ENCODE measurements around the gene POPDC2.
"Not testable (repeated sequence)": the region's sequence is repeated elsewhere in the genome, so short reads cannot be mapped to it uniquely, and the experiment has no call there.

The POPDC2 gene

DNA sequence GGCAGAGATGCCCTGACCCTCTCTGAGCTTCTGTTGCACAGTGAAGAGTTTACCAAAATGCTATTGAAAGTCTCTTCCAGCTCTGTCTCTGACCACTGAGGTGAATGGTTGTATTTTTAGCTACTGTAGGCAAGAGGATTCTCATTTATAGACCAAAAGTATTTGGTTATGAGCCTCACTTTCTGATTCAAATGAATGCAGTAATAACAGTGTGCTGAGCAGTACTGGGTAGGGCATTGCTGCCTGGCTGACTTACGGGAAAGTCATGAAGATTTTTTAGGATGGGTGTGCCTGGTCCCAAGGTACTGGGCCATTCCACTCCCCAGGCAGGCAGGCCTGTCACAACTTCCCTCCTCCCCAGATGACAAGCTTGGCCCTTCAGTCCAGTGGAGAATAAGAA is 47.2 kb downstream of the POPDC2 start:
- DNase-seq (ENCODE audit: low read depth) = no peak

DNA sequence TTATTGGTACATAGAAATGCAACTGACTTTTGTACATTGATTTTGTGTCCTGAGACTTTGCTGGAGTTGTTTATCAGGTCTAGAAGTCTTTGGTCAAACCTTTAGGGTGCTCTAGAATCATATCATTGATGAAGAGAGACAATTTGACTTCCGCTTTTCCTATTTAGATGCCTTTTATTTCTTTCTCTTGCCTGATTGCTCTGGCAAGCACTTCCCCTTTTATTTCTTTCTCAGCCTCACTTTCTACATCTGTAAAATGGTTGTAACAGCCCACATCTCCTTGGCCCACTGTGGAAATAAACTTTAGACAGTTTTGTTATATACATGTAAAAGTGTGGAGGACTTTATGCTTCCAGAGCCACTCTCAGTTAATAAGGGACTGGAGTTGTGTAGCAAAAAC is 48.7 kb downstream of the POPDC2 start:
- no peak for DNase-seq (ENCODE audit: low read depth)

DNA sequence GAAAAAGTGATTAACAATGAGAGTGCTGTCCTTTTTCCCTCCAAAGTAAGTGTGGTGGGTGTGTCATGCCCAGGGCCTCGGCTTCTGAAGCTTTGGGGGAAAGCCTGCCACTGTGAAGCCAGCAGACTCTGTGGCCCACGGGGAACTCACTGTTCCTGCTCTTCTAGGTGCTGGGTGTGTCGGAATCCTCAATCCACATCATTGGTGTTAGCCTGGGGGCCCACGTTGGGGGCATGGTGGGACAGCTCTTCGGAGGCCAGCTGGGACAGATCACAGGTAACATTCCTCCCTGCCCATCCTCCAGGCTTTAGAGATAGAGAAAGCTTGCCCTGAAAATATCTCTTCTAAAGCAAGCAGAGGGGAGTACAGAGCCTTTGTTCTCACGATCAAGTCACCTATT is 51.1 kb downstream of the POPDC2 start:
- DNase-seq (ENCODE audit: low read depth) = no peak

DNA sequence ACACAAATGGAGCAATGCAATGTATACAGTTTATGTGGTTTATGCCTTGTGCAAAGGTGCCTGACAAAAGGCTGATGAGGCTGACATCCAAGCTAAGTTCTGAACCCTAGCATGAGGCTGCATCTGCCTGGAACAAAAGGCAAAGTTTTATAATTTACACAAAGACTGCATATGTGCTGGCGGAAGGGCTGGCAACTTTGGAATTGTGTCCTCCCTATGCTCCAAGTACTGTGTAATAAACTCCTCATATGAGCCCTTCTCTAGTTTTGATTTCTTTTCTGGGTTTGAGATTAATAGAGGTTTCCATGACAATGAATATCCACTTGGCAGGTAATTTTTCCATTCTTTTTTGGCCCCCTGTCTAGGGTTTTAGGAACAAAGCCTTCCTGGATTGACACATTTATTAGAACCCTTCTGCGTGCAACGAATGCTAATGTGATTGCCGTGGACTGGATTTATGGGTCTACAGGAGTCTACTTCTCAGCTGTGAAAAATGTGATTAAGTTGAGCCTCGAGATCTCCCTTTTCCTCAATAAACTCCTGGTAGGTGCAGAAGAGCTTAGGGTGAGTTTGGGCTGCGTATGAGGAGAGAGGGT is 51.9 kb downstream of the POPDC2 start:
- DNase-seq (ENCODE audit: low read depth) = no peak

DNA sequence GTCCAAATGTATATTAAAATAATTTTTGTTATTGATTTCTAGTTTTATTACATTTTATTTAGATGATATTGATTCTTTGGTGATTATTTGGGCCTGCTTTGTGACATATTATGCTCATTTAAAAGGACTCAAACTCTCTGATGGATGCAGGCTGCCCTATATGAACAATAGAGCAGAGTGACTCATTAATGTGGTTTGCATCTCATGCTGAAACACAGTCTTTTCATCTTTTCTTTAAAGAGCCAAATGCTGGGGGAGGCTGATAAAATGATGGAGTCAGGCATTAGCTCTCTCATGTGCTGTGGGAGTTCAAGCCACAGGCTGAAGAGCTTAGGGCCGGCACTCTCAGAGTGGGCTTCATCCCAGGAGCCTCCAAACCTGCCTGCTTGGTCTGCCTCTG is 55.5 kb downstream of the POPDC2 start:
- DNase-seq (ENCODE audit: low read depth) = no peak

DNA sequence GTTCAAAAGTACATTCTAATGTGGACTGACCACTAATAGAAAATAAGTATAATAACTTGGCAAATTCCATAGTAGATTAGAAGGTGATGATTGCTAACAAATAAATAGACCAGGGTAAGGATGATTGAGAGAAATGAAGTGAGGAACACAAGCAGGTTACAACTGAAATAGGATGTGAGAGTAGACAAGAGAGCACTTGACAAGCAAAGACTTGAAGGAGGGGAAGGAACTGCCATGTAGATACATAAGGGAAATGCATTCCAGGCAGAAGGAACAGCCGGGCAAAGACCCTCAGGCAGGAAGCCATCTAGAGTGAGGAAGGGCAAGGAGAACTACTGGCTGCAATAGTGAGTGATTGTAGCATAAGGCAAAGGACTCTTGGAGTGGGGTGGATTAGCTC is 57.7 kb downstream of the POPDC2 start:
- no peak for DNase-seq (ENCODE audit: low read depth)

DNA sequence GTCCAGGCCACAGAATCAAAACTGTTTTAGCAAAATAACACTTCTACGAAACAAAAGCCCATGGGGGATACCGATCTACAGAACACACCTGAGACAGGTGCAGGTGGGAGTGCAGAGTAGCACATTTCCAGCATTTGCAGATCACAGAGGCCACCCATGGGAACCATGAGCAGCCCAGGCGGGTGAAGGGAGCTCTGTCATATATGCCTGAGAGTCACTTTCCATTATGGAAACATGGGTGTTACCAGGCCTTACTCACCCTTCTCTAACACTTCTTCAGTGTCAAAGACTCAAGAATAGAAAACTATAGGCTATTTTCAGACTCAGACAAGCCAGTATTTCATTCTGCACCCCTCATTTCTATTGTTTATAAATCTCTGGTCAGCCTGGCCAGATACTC is 59.2 kb downstream of the POPDC2 start:
- DNase-seq (ENCODE audit: low read depth) = no peak

DNA sequence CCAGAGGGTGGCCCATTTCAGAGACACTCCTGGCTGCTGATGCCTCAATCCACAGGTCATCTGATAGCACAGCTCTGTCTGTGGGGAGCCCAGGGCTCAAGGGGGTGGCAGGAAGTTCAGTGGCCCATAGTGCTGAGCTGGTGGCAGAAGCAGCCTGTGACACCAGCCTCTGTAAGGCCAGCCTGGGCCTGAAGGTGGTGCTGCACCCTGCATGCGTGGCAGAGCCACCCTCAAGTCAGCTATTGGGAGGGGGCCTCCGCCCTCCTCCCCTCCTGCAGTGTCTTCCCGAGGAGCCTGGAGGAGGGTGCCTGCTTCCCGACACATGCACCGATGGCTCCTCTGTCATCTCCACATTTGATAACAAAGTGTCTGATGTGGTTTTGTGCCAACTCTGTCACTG is 59.7 kb downstream of the POPDC2 start:
- DNase-seq (ENCODE audit: low read depth) = no peak

DNA sequence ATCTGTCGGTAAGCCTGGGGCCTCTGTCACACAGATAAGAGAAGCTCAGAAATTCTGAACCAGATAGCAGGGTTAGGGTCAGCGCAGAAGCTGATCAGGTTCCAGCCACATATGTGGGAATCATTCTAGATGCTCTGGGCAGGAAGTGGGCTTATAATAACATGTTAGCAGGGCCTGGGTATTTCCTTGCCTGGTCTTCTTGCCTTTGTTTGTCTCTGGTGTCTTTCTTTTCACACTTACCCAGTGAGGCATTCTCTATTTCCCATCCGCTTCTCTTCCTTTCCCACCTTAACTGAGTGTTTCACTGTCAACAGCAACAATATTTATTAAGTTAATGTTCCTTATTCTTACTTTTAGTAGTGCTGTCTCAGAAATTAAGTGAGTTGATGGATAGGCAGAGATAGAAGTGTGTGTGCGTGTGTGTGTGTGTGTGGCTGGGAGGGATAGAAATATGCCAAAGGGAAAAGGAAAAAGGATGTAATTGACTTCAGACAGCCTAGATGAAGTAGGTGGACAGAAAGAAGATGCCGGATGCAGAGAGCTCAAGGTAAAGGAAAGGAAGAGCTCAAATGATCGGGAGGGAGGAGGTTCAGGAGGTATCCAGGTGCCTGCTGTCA is 60.7 kb downstream of the POPDC2 start:
- DNase-seq (ENCODE audit: low read depth) = no peak

DNA sequence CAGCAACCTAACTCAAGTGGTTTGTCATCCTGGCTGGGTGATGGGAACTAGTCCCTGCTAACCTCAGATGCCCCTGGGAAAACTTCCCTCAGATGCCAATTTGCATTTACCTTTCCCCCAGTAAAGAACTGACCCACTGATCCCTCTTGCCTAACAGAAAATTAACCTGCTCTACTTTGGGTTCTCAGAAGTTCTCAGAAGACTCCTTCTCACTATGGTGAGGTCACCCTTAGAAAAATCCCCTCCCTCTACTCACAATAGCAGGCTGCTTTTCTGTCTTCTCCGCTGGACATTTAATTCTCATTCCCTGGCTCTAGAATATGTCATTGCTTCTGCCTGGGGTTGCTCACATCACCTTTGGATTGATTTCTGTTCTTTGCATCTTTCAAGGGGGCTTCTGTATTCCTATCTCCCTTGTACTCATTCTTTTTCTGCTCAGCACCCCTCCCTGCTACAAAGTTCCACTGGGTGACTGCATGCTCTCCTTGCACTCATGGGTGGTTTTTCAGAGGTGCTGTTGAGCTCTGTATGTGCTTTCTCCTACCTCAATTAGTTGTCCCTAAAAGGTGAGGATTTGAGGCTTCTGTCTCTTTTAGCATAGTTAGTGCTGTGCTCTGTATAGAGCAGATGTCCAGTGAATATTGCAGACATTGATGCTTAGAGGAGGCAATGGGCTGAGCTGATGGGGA is 61.8 kb downstream of the POPDC2 start:
- no peak for DNase-seq (ENCODE audit: low read depth)

DNA sequence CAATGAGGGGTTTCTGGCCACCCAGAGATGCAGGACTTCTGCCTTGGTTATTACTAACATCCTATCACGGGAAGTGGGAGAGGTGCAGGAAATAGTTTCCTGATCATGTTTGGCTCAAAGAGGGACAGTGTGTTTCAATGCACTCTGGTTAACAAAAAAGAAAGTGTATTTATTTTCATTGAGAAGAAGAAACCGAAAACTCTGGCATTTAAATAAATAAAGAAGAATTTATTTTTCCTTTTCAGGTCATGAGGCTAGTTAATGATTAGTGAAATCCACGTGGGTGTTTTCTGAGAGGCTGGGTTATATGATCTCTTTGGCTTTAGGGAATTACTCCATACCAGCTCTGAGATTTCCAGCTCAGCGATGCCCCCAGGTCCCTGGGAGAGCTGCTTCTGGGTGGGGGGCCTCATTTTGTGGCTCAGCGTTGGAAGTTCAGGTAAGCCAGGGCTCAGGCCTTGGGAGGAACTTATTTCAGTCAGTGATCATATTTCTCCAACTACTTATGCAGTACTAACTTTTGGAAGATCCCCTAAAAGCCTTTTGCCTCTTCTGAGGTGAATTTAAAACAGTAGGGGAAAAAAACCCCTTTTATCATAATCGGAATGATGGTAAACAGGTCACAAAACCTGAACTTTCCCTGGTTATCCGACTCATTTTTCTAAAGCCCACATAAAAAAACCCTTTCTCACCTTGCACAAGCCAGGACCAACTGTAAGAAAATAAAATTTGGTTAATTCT is 62.7 kb downstream of the POPDC2 start, which contains the start of gene PLA1A:
TSS of gene PLA1A (plus strand) at position 338 of the 741 bp plus-strand sequence. CDS start at position 367, 29 bp downstream.
- no peak for DNase-seq (ENCODE audit: low read depth)

DNA sequence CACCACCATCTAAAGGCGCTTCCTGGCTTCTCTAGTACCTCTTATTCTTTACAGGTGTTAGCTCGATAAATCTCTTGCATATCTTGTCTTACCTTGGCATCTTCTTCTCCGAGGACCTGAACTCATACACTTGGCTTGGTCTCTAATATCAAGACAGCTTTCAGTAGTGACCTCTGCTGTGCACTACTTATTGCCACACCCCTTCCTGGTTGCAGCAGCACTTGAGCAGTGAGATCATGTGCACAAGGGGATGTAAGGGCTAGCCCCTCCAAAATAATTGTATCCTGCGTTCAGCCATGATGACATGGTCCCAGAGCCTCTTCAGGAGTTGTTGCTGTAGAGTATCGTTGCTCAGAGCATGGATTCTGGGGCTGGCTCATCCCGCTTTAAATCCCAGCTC is 64.0 kb downstream of the POPDC2 start:
- DNase-seq (ENCODE audit: low read depth) = no peak

DNA sequence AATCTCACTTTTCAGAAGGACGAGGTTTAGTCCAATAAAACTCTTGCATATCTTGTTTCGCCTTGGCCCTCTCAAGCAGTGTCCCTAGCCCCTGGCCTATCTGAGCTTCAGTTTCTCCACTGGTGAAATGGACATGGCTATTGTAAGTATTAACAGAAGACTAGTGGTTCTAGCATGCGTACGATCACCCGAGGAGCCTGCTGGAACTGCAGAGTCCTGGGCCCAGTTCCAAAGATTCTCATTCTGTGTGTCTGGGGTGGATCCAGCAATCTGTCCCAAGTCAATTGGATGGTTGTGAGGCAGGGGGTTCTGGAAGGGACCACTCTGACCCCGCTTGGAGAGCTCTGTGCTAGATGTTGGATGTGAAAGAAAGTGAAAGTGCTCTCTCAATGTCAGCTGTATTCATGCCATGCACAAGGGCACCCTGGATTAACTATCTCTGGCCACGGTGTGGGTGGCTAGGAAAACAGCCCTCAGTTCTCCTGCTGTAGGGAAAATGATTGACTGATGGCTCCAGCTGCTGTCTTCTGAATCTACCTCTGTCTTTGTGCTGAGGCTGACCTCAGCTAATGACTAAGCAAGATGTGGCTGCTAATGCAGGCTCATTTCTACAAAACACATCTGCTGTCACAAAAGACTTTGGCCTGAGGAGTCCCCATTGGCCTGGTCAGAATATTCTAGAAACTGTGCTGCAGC is 64.6 kb downstream of the POPDC2 start:
- DNase-seq (ENCODE audit: low read depth) = no peak

DNA sequence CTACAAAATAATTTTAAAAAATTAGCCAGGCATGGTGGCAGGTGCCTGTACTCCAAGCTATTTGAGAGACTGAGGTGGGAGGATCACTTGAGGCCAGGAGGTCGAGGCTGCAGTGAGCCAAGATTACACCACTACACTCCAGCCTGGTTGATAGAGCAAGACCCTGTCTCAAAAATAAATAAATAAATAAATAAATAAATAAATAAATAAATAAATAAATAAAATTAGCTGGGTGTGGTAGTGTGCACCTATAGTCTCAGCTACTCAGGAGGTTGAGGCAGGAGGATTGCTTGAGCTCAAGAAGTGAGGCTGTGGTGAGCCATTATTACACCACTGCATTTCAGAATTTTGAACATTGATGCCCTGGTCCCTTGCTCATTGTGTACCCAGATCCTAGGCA is 65.5 kb downstream of the POPDC2 start:
- DNase-seq (ENCODE audit: low read depth) = not testable (repeated sequence)

DNA sequence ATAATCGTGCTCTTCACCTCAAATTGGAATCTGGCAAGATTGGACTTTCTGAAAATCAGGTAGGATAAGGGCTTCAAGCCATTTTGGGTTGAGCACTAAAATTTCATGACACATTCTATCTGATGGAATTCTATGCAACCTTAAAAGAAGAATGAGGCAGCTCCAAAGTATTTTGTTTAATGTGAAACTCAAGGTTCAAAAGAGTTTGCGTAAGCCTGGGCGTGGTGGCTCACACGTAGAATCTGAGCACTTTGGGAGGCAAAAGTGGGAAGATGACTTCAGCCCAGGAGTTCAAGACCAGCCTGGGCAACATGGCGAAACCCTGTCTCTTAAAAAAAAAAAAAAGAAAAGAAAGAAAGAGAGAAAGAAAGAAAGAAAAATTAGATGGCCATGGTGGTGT is 66.3 kb downstream of the POPDC2 start:
- no peak for DNase-seq (ENCODE audit: low read depth)

DNA sequence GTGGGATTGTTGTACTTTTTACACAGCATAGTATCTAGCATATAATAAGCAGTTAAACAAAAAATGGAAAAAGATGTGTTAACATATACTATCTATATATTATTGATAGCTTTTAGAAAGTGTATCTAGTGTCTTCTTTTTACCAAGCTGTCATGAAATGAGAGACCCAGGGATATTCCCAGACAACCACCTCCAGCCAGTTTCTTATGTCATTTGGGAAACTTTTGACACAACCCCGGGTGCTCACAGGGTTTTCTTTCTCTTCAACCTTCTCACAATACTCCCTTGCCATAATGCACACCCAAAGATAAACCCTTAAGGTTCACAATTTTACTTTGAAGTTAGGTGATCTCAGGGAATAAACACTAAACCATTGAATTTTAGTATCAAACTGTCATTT is 67.5 kb downstream of the POPDC2 start:
- DNase-seq (ENCODE audit: low read depth) = no peak
